BE2C (cell line): ENCODE data around the gene NPAS3.

Source experiments
- DNase-seq: peaks from one replicate; pipeline ENCODE4 v3.0.0-alpha.2; 2020
- H3K27me3 ChIP-seq: fragments of 250-450 bp; sonication (Bioruptor Pico); 2 replicates; pipeline ENCODE4 v1.5.1; 2020; ENCODE audit warnings: mild to moderate bottlenecking
- H3K36me3 ChIP-seq: fragments of 250-450 bp; sonication (Bioruptor Pico); 2 replicates; pipeline ENCODE4 v1.5.1; 2020; ENCODE audit warnings: mild to moderate bottlenecking
- H3K4me1 ChIP-seq: fragments of 250-450 bp; sonication (Bioruptor Pico); 2 replicates; pipeline ENCODE4 v1.5.1; 2020
- H3K4me3 ChIP-seq: 2 replicates; pipeline ENCODE4 v1.5.1; 2011; ENCODE audit warnings: low read depth, low read length
- H3K9me3 ChIP-seq: fragments of 250-450 bp; sonication (Bioruptor Pico); 2 replicates; pipeline ENCODE4 v1.5.1; 2020
- CTCF ChIP-seq: IDR thresholded peaks from 2 replicates; pipeline ENCODE4 v1.5.1; 2012; ENCODE audit warnings: mild to moderate bottlenecking, low read depth, low read length

The NPAS3 gene

GRCh38 chr14:33343016-33343415 lies 404.3 kb downstream of the NPAS3 start:
- Histone ChIP-seq H3K27me3 (no peaks in the 10 kb centered on the region), H3K4me1 (no peaks in the 10 kb centered on the region), H3K9me3 (no peaks in the 10 kb centered on the region), H3K36me3 (no peaks in the 10 kb centered on the region), H3K4me3 (no peak overlapping the region)
- no peak for DNase-seq
- TF ChIP-seq CTCF: no peak

DNA sequence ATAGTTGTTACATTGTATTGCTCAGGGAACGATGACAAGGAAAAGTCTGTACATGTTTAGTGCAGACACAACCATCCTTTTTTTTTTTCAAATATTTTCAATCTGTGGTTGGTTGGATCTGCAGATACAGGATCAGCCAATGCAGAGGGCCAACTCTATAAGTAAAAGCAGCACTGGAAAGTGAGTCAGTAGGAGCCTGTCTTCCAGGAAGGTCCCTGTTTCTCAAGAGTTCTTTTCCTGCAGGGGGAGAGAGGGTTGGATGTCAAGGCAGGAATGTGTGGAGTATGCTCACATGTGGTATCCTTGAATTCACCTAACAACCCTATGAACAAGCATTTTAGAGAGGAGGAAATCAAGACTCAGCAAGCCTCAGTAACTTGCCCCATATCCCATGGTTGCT lies 409.1 kb downstream of the NPAS3 start:
- H3K4me1 ChIP-seq: no peaks in the 10 kb centered on the region
- no peaks in the 10 kb centered on the region for H3K9me3 ChIP-seq
- no peak overlapping the region for H3K4me3 ChIP-seq
- no peak for TF ChIP-seq CTCF
- H3K27me3 ChIP-seq: peaks cover 27% of the 10 kb centered on the region
- no peaks in the 10 kb centered on the region for H3K36me3 ChIP-seq
- DNase-seq: no peak

DNA sequence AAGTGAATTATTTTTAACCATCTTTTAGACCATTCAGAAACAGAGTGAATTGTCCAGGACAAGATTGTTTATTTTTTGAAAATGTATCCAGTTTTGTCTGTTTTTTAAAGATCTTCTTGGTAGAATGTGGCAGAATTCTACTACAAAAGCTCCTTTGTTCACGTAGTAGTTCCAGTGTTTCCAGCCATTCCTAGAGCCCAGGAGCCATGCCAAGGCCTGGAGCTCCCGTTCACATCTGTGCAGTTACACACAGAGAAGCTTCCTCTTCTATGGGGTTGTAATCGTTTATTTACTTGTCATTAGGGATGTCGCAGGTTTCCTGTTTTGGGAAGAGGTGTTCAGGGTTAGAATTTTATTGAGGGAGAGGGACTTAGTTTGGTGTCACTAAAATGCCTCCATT lies 409.8 kb downstream of the NPAS3 start:
- Histone ChIP-seq H3K4me1 (no peaks in the 10 kb centered on the region), H3K27me3 (peaks cover 27% of the 10 kb centered on the region), H3K36me3 (no peaks in the 10 kb centered on the region), H3K4me3 (no peak overlapping the region), H3K9me3 (no peaks in the 10 kb centered on the region)
- no peak for TF ChIP-seq CTCF
- DNase-seq: no peak

- H3K4me1 ChIP-seq: no peaks in the 10 kb centered on the region
- TF ChIP-seq CTCF: no peak
- H3K36me3 ChIP-seq: no peaks in the 10 kb centered on the region
- no peaks in the 10 kb centered on the region for H3K9me3 ChIP-seq
- peaks cover 27% of the 10 kb centered on the region for H3K27me3 ChIP-seq
- no peak for DNase-seq
- H3K4me3 ChIP-seq: no peak overlapping the region
Measured at GRCh38 chr14:33349871-33350270, 411.2 kb downstream of the NPAS3 start.

DNA sequence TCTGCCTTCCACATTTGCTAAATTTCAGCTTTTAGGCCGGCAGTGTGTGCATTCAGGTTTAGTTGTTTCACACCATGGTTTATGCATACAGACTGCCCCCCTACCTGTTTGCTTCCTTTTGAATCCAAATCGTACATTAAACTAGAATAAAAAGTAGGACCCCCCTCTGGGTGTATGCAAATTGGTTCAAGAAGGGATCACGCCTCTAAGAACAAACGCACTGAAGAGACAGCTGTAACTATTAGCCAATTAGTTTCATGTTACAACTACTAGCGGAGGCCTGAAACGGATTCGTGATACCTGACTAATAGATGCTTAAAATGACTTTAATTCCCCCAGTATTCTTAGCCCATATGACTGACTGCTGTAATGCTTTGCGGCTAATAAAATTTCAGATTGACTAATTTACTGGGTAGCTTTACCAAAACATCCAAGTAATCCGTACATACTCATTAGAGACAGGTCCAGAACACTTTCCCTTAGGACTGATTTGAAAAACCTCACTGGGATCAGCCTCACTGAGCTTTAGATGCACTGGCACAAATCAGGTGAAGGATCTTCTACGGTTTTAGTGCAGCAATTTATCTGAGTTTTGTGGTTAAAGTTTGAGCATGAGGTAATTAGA lies 411.8 kb downstream of the NPAS3 start:
- TF ChIP-seq CTCF: no peak
- DNase-seq: no peak
- Histone ChIP-seq H3K27me3 (peaks cover 27% of the 10 kb centered on the region), H3K36me3 (no peaks in the 10 kb centered on the region), H3K4me3 (no peak overlapping the region), H3K4me1 (no peaks in the 10 kb centered on the region), H3K9me3 (no peaks in the 10 kb centered on the region)

- no peaks in the 10 kb centered on the region for H3K4me1 ChIP-seq
- no peaks in the 10 kb centered on the region for H3K9me3 ChIP-seq
- no peak for TF ChIP-seq CTCF
- H3K27me3 ChIP-seq: peaks cover 27% of the 10 kb centered on the region
- no peak for DNase-seq
- no peak overlapping the region for H3K4me3 ChIP-seq
- H3K36me3 ChIP-seq: no peaks in the 10 kb centered on the region
Measured at GRCh38 chr14:33352821-33353220, 414.1 kb downstream of the NPAS3 start.
